Hepatocyte (in vitro differentiated cells): ENCODE data around the gene SEH1L.

Experiments used
- EZH2phosphoT487 ChIP-seq: fragments of 200-600 bp; sonication (generic); IDR thresholded peaks from one replicate; pipeline ENCODE4 v1.6.1; 2018; ENCODE audit warnings: antibody characterized with exemption, mild to moderate bottlenecking, low read depth, moderate library complexity; ENCODE audit not compliant: unreplicated experiment, severe bottlenecking
- TF ChIP-seq, protein P1 (sequence below): fragments of 200-600 bp; sonication (generic); IDR thresholded peaks from 2 replicates; pipeline ENCODE4 v1.5.1; 2016; ENCODE audit warnings: antibody characterized with exemption, mild to moderate bottlenecking; ENCODE audit not compliant: poor library complexity

DNA sequence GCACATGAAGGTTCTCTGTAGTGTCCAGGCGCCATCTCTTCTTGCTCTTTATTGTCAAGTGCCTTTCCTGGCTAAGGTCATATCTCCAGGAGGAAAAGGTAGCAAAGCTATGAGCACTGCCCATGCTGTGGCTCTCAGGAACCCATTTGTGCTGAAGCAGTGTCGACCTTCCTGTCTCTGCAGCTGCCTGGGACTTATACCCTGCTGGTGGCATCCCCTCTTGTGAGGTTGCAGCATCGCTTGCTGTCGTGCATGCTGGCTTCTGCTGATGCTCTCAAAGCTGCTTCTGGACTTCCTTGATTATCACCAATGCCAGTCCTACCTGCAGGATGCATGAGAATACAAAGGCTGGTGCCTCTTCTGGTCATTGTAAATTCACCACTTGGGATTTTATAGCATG is 41.7 kb upstream of the SEH1L start:
- TF ChIP-seq, protein P1, sequence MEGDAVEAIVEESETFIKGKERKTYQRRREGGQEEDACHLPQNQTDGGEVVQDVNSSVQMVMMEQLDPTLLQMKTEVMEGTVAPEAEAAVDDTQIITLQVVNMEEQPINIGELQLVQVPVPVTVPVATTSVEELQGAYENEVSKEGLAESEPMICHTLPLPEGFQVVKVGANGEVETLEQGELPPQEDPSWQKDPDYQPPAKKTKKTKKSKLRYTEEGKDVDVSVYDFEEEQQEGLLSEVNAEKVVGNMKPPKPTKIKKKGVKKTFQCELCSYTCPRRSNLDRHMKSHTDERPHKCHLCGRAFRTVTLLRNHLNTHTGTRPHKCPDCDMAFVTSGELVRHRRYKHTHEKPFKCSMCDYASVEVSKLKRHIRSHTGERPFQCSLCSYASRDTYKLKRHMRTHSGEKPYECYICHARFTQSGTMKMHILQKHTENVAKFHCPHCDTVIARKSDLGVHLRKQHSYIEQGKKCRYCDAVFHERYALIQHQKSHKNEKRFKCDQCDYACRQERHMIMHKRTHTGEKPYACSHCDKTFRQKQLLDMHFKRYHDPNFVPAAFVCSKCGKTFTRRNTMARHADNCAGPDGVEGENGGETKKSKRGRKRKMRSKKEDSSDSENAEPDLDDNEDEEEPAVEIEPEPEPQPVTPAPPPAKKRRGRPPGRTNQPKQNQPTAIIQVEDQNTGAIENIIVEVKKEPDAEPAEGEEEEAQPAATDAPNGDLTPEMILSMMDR = no peak
- no peak for TF ChIP-seq EZH2phosphoT487
